Mononuclear cell (primary cell): ENCODE data around the gene SIPA1L3. TPM values are rescaled to one million over a fixed set of nuclear protein-coding genes. Genes with fewer than 3 reads are reported as not detected.
A peak's percentile ranks its signal among the peaks of the same experiment; 100 is the strongest.

ENCODE experiments used
- H3K27me3 ChIP-seq: 2 replicates; pipeline ENCODE4 v1.6.0; 2011; ENCODE audit warnings: low read length, control low read depth; ENCODE audit not compliant: insufficient read depth
- H3K4me1 ChIP-seq: 2 replicates; pipeline ENCODE4 v1.5.1; 2011; ENCODE audit warnings: mild to moderate bottlenecking, low read length, control low read depth; ENCODE audit not compliant: insufficient read depth
- H3K4me3 ChIP-seq: 2 replicates; pipeline ENCODE4 v1.5.1; 2011; ENCODE audit warnings: mild to moderate bottlenecking, low read length, moderate library complexity
- H3K9me3 ChIP-seq: 2 replicates; pipeline ENCODE4 v1.5.1; 2011; ENCODE audit warnings: low read depth, mild to moderate bottlenecking, control low read depth, low read length
- total RNA-seq: library from RNA; depleted of rRNA; stranded (reverse); fragments of >200 nt; gene quantifications from one replicate; pipeline ENCODE4 v1.2.3, GENCODE V29; 2012

Gene SIPA1L3
- total RNA-seq, 1 donor = 12.8 TPM

GRCh38 chr19:37988758-37989635 is 82.0 kb downstream of the SIPA1L3 start:
- Histone ChIP-seq H3K4me3 (no peak overlapping the region), H3K9me3 (no peaks in the 10 kb centered on the region), H3K27me3 (no peaks in the 10 kb centered on the region), H3K4me1 (peaks cover 27% of the 10 kb centered on the region)

- Histone ChIP-seq H3K27me3 (no peaks in the 10 kb centered on the region), H3K4me3 (no peak overlapping the region), H3K9me3 (no peaks in the 10 kb centered on the region), H3K4me1 (peaks cover 27% of the 10 kb centered on the region)
Observed at GRCh38 chr19:37989855-37990254, 82.8 kb downstream of the SIPA1L3 start.

GRCh38 chr19:37990362-37990761 is 83.4 kb downstream of the SIPA1L3 start:
- Histone ChIP-seq H3K27me3 (no peaks in the 10 kb centered on the region), H3K4me1 (peaks cover 24% of the 10 kb centered on the region), H3K9me3 (no peaks in the 10 kb centered on the region), H3K4me3 (no peak overlapping the region)

GRCh38 chr19:37991176-37991835 is 84.3 kb downstream of the SIPA1L3 start:
- Histone ChIP-seq H3K9me3 (no peaks in the 10 kb centered on the region), H3K4me3 (no peak overlapping the region), H3K27me3 (no peaks in the 10 kb centered on the region), H3K4me1 (peaks cover 15% of the 10 kb centered on the region)

- H3K4me1 ChIP-seq = peaks cover 10% of the 10 kb centered on the region
Observed at GRCh38 chr19:37991841-37992248, 84.8 kb downstream of the SIPA1L3 start.

GRCh38 chr19:37992761-37993160 is 85.8 kb downstream of the SIPA1L3 start:
- Histone ChIP-seq H3K9me3 (no peaks in the 10 kb centered on the region), H3K4me1 (peaks cover 6% of the 10 kb centered on the region), H3K4me3 (no peak overlapping the region), H3K27me3 (no peaks in the 10 kb centered on the region)

More at GRCh38 chr19:37991841-37992248, 84.8 kb downstream of the SIPA1L3 start:
- Histone ChIP-seq H3K4me3 (no peak overlapping the region), H3K27me3 (no peaks in the 10 kb centered on the region), H3K9me3 (no peaks in the 10 kb centered on the region)

- H3K27me3 ChIP-seq = no peaks in the 10 kb centered on the region
- H3K4me1 ChIP-seq = peaks cover 12% of the 10 kb centered on the region
- no peak overlapping the region for H3K4me3 ChIP-seq
- H3K9me3 ChIP-seq = no peaks in the 10 kb centered on the region
Observed at GRCh38 chr19:37994823-37995130, 87.8 kb downstream of the SIPA1L3 start.

- H3K9me3 ChIP-seq = no peaks in the 10 kb centered on the region
- no peak overlapping the region for H3K4me3 ChIP-seq
- H3K27me3 ChIP-seq = no peaks in the 10 kb centered on the region
- peaks cover 17% of the 10 kb centered on the region for H3K4me1 ChIP-seq
Observed at GRCh38 chr19:37995346-37995745, 88.3 kb downstream of the SIPA1L3 start.

- H3K4me3 ChIP-seq = no peak overlapping the region
- no peaks in the 10 kb centered on the region for H3K27me3 ChIP-seq
- no peaks in the 10 kb centered on the region for H3K9me3 ChIP-seq
- peaks cover 17% of the 10 kb centered on the region for H3K4me1 ChIP-seq
Observed at GRCh38 chr19:37997911-37998344, 90.9 kb downstream of the SIPA1L3 start.

GRCh38 chr19:37998801-37999308 is 91.8 kb downstream of the SIPA1L3 start:
- peaks cover 27% of the 10 kb centered on the region for H3K4me1 ChIP-seq

GRCh38 chr19:37999309-38000213 is 92.6 kb downstream of the SIPA1L3 start:
- H3K4me1 ChIP-seq = peaks cover 34% of the 10 kb centered on the region
- no peaks in the 10 kb centered on the region for H3K27me3 ChIP-seq
- no peaks in the 10 kb centered on the region for H3K9me3 ChIP-seq
- H3K4me3 ChIP-seq = no peak overlapping the region

More at GRCh38 chr19:37998801-37999308, 91.8 kb downstream of the SIPA1L3 start:
- H3K27me3 ChIP-seq = no peaks in the 10 kb centered on the region
- H3K9me3 ChIP-seq = no peaks in the 10 kb centered on the region
- no peak overlapping the region for H3K4me3 ChIP-seq

- Histone ChIP-seq H3K9me3 (no peaks in the 10 kb centered on the region), H3K4me1 (peaks cover 48% of the 10 kb centered on the region), H3K27me3 (no peaks in the 10 kb centered on the region), H3K4me3 (no peak overlapping the region)
Observed at GRCh38 chr19:38001158-38001781, 94.3 kb downstream of the SIPA1L3 start.

GRCh38 chr19:38003438-38004185 is 96.6 kb downstream of the SIPA1L3 start:
- Histone ChIP-seq H3K4me3 (peak overlapping the region; percentile 22), H3K27me3 (no peaks in the 10 kb centered on the region), H3K9me3 (no peaks in the 10 kb centered on the region), H3K4me1 (peaks cover 53% of the 10 kb centered on the region)

GRCh38 chr19:38004186-38004520 is 97.1 kb downstream of the SIPA1L3 start:
- H3K9me3 ChIP-seq = no peaks in the 10 kb centered on the region
- H3K4me3 ChIP-seq = peak overlapping the region; percentile 23
- H3K4me1 ChIP-seq = peaks cover 50% of the 10 kb centered on the region
- H3K27me3 ChIP-seq = no peaks in the 10 kb centered on the region
